Breast epithelium (tissue), 4 donors: ENCODE measurements around the gene GYS1. TPM values are rescaled to one million over a fixed set of nuclear protein-coding genes. Genes with fewer than 3 reads are reported as not detected.

Experiments
- DNase-seq, 2 donors: peaks; one replicate each; pipeline ENCODE4 v3.0.0-alpha.2; 2019; ENCODE audit warnings: low spot score in 2 of 2
- H3K27ac ChIP-seq, 2 donors: fragments of 200-600 bp; sonication (generic) in 1 of 2; one replicate each; pipeline ENCODE4 v1.5.1; 2016 to 2019; ENCODE audit warnings: mild to moderate bottlenecking in 1 of 2
- H3K27me3 ChIP-seq, 2 donors: fragments of 200-600 bp; sonication (generic) in 1 of 2; one replicate each; pipeline versions ENCODE4 v1.5.1 to v1.6.0; 2017 to 2019; ENCODE audit warnings: control low read depth in 1 of 2, mild to moderate bottlenecking in 1 of 2
- H3K36me3 ChIP-seq: fragments of 200-600 bp; one replicate; pipeline ENCODE4 v1.5.1; 2019
- H3K4me1 ChIP-seq, 2 donors: fragments of 200-600 bp; sonication (generic); one replicate each; pipeline ENCODE4 v1.5.1; 2016 to 2019; ENCODE audit warnings: control low read depth in 1 of 2
- H3K4me3 ChIP-seq, 3 donors: fragments of 200-600 bp; sonication (generic); 1 replicate in 2 of 3; 2 replicates in 1 of 3; pipeline ENCODE4 v1.5.1; 2016 to 2019; ENCODE audit warnings: mild to moderate bottlenecking in 3 of 3, moderate library complexity in 2 of 3
- H3K9me3 ChIP-seq, 2 donors: fragments of 200-600 bp; sonication (generic) in 1 of 2; one replicate each; pipeline ENCODE4 v1.5.1; 2016 to 2019; ENCODE audit warnings: control low read depth in 1 of 2
- CTCF ChIP-seq, 3 donors: fragments of 450-650 bp; IDR thresholded peaks; one replicate each; pipeline ENCODE4 v1.5.1; 2016 to 2017; ENCODE audit warnings: antibody characterized with exemption in 3 of 3, mild to moderate bottlenecking in 3 of 3, moderate library complexity in 3 of 3
- POLR2A ChIP-seq: fragments of 450-650 bp; IDR thresholded peaks from one replicate; pipeline ENCODE4 v1.6.1; 2016; ENCODE audit warnings: antibody characterized with exemption, mild to moderate bottlenecking, moderate library complexity
- POLR2AphosphoS5 ChIP-seq, 3 donors: sonication (generic); formaldehyde crosslinking; IDR thresholded peaks; one replicate each; pipeline ENCODE4 v1.6.1; 2017; ENCODE audit warnings: antibody characterized with exemption in 3 of 3
- intact Hi-C: fragments of 100-400 bp; cut with DNase I; formaldehyde crosslinking; loops from one replicate; pipeline ENCODE4 v1.15.1; 2023; ENCODE audit warnings: low total_unique reads
- total RNA-seq, 3 donors: library from RNA; depleted of rRNA; stranded (reverse); fragments of >200 nt; gene quantifications; one replicate each; pipeline ENCODE4 v1.1.0, GENCODE V29; 2016

The GYS1 gene
- total RNA-seq, 3 donors from 2014 or later, result 24.0 to 26.4 (median 24.6) TPM

DNA sequence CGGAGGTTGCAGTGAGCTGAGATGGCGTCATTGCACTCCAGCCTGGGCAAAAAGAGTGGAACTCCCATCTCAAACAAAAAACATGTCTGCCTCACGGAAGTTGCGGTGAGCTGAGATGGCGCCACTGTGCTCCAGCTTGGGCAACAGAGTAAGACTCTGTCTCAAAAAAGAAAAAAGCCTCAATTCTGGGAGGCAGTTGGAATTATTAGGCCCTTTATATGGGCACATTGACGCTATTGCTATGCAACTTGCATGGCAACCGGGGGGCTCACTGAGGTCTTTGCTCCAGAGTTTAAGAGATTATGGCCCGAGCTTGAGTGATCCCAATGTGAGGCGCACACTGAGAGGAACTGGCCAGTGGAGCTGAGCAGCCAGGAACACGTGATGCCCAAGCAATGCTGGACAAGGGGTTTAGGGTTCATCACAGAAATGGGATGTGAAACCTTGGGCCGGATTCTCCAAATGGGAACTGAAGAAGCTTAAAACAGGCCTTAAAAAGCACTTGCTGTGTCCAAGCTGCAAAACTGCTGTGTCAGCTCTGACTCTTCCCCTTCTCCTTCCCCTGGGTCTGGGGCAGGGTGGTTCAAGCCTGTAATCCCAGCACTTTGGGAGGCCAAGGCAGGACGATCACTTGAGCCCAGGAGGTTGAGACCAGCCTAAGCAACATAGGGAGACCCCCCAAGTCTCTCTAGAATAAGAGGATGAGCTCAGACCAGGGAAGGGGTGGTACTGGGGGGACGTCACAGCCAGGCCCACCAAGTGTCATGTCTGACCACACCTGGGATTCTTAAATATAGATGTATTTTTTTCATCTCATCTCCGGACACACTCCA, 25.5 kb downstream of the GYS1 start:
- Histone ChIP-seq H3K36me3 (no peaks in the 10 kb centered on the region), H3K4me3 (peak overlapping the region; percentile 81 to 92 (median 88)), H3K4me1 (peaks cover 0 to 14% of the 10 kb centered on the region in 2 donors), H3K27ac (peak overlapping the region; percentile 92 to 93), H3K27me3 (no peaks in the 10 kb centered on the region), H3K9me3 (no peaks in the 10 kb centered on the region)
- DNase-seq, result no peak
- intact Hi-C loops, result no loop called here
- peak; percentile 19 for TF ChIP-seq POLR2A
- peak in 1 of 3 donors; percentile 61 for TF ChIP-seq POLR2AphosphoS5 (IDR thresholded peaks at IDR 0.05)
- no peak for TF ChIP-seq CTCF (IDR thresholded peaks at IDR 0.05)

- H3K36me3 ChIP-seq, result no peaks in the 10 kb centered on the region
- H3K27me3 ChIP-seq, result no peaks in the 10 kb centered on the region
- intact Hi-C loops, result no loop called here
- H3K9me3 ChIP-seq, result no peaks in the 10 kb centered on the region
- H3K4me1 ChIP-seq, result peaks cover 0 to 14% of the 10 kb centered on the region in 2 donors
- DNase-seq, result no peak
- H3K4me3 ChIP-seq, result peak overlapping the region; percentile 81 to 92 (median 88)
- H3K27ac ChIP-seq, result peak overlapping the region; percentile 92 to 93
- TF ChIP-seq POLR2A (no peak), CTCF (IDR thresholded peaks at IDR 0.05) (no peak), POLR2AphosphoS5 (IDR thresholded peaks at IDR 0.05) (no peak)
Measured at GRCh38 chr19:48966541-48967345, 26.4 kb downstream of the GYS1 start.

- no peak for TF ChIP-seq POLR2A
- peak in 1 of 3 donors; percentile 7 for TF ChIP-seq CTCF (IDR thresholded peaks at IDR 0.05)
- peak; percentile 27 to 87 (median 36) for TF ChIP-seq POLR2AphosphoS5 (IDR thresholded peaks at IDR 0.05)
- intact Hi-C loops, result no loop called here
- Histone ChIP-seq H3K27ac (peak overlapping the region; percentile 92 to 93), H3K9me3 (no peaks in the 10 kb centered on the region), H3K4me3 (peak overlapping the region; percentile 81 to 92 (median 88)), H3K36me3 (no peaks in the 10 kb centered on the region), H3K27me3 (no peaks in the 10 kb centered on the region), H3K4me1 (peaks cover 0 to 14% of the 10 kb centered on the region in 2 donors)
- DNase-seq, result peak; percentile 83 to 90
Measured at GRCh38 chr19:48965806-48966540, 27.1 kb downstream of the GYS1 start.

- H3K9me3 ChIP-seq, result no peaks in the 10 kb centered on the region
- H3K27ac ChIP-seq, result peak within 1 kb of the TSS; percentile 92 to 93
- peak within 1 kb of the TSS; percentile 81 to 92 (median 88) for H3K4me3 ChIP-seq
- intact Hi-C loops, result no loop called here
- DNase-seq, result peak; percentile 94 to 96
- no peaks in the 10 kb centered on the region for H3K36me3 ChIP-seq
- H3K4me1 ChIP-seq, result peaks cover 0 to 14% of the 10 kb centered on the region in 2 donors
- H3K27me3 ChIP-seq, result no peaks in the 10 kb centered on the region
- TF ChIP-seq POLR2A, result peak; percentile 99
- peak in 1 of 3 donors; percentile 24 for TF ChIP-seq CTCF (IDR thresholded peaks at IDR 0.05)
- peak; percentile 98 to 100 (median 100) for TF ChIP-seq POLR2AphosphoS5 (IDR thresholded peaks at IDR 0.05)
Measured at GRCh38 chr19:48965040-48965805, 27.9 kb downstream of the GYS1 start, which contains the start of gene FTL. Gene FTL (plus strand): TSS chr19:48965309. CDS start chr19:48965508, 199 bp downstream.
